Measurements from ENCODE around the gene COL6A1. TPM values are rescaled to one million over a fixed set of nuclear protein-coding genes. Genes with fewer than 3 reads are reported as not detected.

COL6A1 gene
- total and polyA plus RNA-seq, 2 of the 13 experiments (the other 11 are each of a cell fraction or from before 2014, with no cell fraction given) = 3.1 to 4.8 TPM

DNA sequence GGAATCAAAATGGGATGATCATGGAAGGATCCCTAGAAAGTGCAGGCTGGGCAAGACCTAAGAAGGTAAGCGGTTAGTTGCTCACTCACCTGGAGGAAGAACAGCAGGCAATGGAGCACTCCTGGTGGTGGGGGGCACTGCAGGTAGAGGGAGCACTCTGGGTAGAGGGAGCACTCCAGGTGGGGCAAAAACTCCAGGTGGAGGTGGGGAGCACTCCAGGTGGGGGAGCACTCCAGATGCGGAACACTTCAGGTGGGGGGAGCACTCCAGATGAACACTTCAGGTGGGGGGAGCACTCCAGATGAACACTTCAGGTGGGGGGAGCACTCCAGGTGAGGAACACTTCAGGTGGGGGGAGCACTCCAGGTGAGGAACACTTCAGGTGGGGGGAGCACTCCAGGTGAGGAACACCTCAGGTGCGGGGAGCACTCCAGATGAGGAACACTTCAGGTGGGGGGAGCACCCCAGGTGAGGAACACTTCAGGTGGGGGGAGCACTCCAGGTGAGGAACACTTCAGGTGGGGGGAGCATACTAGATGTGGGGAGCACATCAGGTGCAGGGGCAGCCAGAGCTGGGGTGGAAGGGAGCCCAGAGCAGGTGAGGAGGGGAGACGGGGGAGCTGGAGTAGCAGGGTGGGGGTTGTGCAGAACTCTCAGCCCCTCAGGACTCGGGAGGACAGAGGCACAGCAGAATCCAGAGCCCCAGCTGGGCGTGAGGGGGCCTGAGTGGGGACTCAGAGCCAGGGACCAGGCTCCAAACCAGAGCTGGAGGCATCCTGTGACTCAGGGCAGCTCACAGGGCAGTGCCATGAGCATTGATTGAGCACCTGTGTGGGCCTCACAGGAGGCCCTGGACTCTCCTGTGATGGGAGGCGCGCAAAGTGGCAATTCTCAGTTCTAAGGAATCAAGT lies 37.7 kb upstream of the COL6A1 start:
- intact Hi-C loops (cut with micrococcal nuclease; ENCODE audit: unreplicated experiment) (no loop called here), in situ Hi-C loops (cut with HindIII; ENCODE audit: extremely low pct_ligation_motif_present, low pct_unique_long_range_greater_than_20kb) (no loop called here)
- Histone ChIP-seq H3K9ac (ENCODE audit: insufficient read depth, low read depth, low read length) (no peak overlapping the region), H3K27ac (ENCODE audit: extremely low read length, insufficient read depth, low read length) (no peak overlapping the region), H3K4me2 (ENCODE audit: low read depth, low read length) (no peak overlapping the region), H4K20me1 (ENCODE audit: insufficient read depth, low read length) (no peaks in the 10 kb centered on the region; the same call in 1 of the 2 replicates), H3K36me3 (replicated peaks in 1 of 2; ENCODE audit: control insufficient read depth in 1 of 2, insufficient read depth in 2 of 2, low read length in 2 of 2) (no peaks in the 10 kb centered on the region), H2AFZ (ENCODE audit: low read length) (no peak overlapping the region), H3K4me1 (ENCODE audit: insufficient read depth, low read length) (no peaks in the 10 kb centered on the region), H3K9me3 (ENCODE audit: low read length) (no peaks in the 10 kb centered on the region), H3K4me3 (replicated peaks in 1 of 3; ENCODE audit: insufficient read depth in 1 of 3, low read depth in 2 of 3, low read length in 3 of 3) (no peak overlapping the region), H3K79me2 (ENCODE audit: insufficient read depth, low read length) (no peaks in the 10 kb centered on the region), H3K27me3 (ENCODE audit: control insufficient read depth in 1 of 2, insufficient read depth in 2 of 2, low read length in 2 of 2) (peaks cover 7 to 60% of the 10 kb centered on the region in 2 experiments; a peak in 3 of 5 replicates)
- TF ChIP-seq, protein P1, sequence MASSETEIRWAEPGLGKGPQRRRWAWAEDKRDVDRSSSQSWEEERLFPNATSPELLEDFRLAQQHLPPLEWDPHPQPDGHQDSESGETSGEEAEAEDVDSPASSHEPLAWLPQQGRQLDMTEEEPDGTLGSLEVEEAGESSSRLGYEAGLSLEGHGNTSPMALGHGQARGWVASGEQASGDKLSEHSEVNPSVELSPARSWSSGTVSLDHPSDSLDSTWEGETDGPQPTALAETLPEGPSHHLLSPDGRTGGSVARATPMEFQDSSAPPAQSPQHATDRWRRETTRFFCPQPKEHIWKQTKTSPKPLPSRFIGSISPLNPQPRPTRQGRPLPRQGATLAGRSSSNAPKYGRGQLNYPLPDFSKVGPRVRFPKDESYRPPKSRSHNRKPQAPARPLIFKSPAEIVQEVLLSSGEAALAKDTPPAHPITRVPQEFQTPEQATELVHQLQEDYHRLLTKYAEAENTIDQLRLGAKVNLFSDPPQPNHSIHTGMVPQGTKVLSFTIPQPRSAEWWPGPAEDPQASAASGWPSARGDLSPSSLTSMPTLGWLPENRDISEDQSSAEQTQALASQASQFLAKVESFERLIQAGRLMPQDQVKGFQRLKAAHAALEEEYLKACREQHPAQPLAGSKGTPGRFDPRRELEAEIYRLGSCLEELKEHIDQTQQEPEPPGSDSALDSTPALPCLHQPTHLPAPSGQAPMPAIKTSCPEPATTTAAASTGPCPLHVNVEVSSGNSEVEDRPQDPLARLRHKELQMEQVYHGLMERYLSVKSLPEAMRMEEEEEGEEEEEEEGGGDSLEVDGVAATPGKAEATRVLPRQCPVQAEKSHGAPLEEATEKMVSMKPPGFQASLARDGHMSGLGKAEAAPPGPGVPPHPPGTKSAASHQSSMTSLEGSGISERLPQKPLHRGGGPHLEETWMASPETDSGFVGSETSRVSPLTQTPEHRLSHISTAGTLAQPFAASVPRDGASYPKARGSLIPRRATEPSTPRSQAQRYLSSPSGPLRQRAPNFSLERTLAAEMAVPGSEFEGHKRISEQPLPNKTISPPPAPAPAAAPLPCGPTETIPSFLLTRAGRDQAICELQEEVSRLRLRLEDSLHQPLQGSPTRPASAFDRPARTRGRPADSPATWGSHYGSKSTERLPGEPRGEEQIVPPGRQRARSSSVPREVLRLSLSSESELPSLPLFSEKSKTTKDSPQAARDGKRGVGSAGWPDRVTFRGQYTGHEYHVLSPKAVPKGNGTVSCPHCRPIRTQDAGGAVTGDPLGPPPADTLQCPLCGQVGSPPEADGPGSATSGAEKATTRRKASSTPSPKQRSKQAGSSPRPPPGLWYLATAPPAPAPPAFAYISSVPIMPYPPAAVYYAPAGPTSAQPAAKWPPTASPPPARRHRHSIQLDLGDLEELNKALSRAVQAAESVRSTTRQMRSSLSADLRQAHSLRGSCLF (CRISPR knock-in tag; IDR thresholded peaks at IDR 0.05; ENCODE audit: borderline replicate concordance) = no peak
- TF ChIP-seq ZNF263 (CRISPR knock-in tag; IDR thresholded peaks at IDR 0.05) = peak; percentile 90
- FAIRE-seq (no peak), DNase-seq (ENCODE audit: low spot score) (no peak), ATAC-seq (no peak)
- POLR2A ChIA-PET = no interaction called here
- no TSS peak for BruUV-seq (replicated peaks)
- 63% methylated on average over 5 of the region's 8 CpGs for WGBS (ENCODE audit: low lambda C conversion rate)
- CTCF ChIA-PET (ENCODE audit: low intra/inter-chr PET ratio, low total read pairs) = no interaction called here

All from HepG2 (cell line).